ENCODE results near the gene WNT11. TPM values are rescaled to one million over a fixed set of nuclear protein-coding genes. Genes with fewer than 3 reads are reported as not detected.

WNT11 gene
- total RNA-seq, 1 donor from 2014 or later, result 0.37 TPM

GRCh38 chr11:76224461-76225121 is 18.3 kb upstream of the WNT11 start:
- Mint-ChIP-seq H3K27ac (ENCODE audit: unreplicated experiment) (no peak overlapping the region), H3K4me3 (ENCODE audit: unreplicated experiment) (no peak overlapping the region), H3K27me3 (ENCODE audit: unreplicated experiment) (peaks cover 2% of the 10 kb centered on the region), H3K36me3 (ENCODE audit: unreplicated experiment) (no peaks in the 10 kb centered on the region), H3K9me3 (ENCODE audit: unreplicated experiment) (peaks cover 7% of the 10 kb centered on the region), H3K4me1 (ENCODE audit: low read depth, unreplicated experiment) (no peaks in the 10 kb centered on the region)
- TF ChIP-seq CTCF (IDR thresholded peaks at IDR 0.05; ENCODE audit: partially characterized antibody, unreplicated experiment), result no peak
- no peak for DNase-seq

GRCh38 chr11:76221365-76221764 is 15.1 kb upstream of the WNT11 start:
- DNase-seq, result no peak
- H3K9me3 Mint-ChIP-seq (ENCODE audit: unreplicated experiment), result peaks cover 4% of the 10 kb centered on the region
- H3K36me3 Mint-ChIP-seq (ENCODE audit: unreplicated experiment), result no peaks in the 10 kb centered on the region
- no peak overlapping the region for H3K27ac Mint-ChIP-seq (ENCODE audit: unreplicated experiment)
- H3K4me3 Mint-ChIP-seq (ENCODE audit: unreplicated experiment), result no peak overlapping the region
- no peaks in the 10 kb centered on the region for H3K4me1 Mint-ChIP-seq (ENCODE audit: low read depth, unreplicated experiment)
- TF ChIP-seq CTCF (IDR thresholded peaks at IDR 0.05; ENCODE audit: partially characterized antibody, unreplicated experiment), result no peak
- H3K27me3 Mint-ChIP-seq (ENCODE audit: unreplicated experiment), result peaks cover 5% of the 10 kb centered on the region

- H3K4me1 Mint-ChIP-seq (ENCODE audit: low read depth, unreplicated experiment), result no peaks in the 10 kb centered on the region
- H3K27me3 Mint-ChIP-seq (ENCODE audit: unreplicated experiment), result peaks cover 5% of the 10 kb centered on the region
- no peaks in the 10 kb centered on the region for H3K36me3 Mint-ChIP-seq (ENCODE audit: unreplicated experiment)
- no peak overlapping the region for H3K4me3 Mint-ChIP-seq (ENCODE audit: unreplicated experiment)
- H3K27ac Mint-ChIP-seq (ENCODE audit: unreplicated experiment), result no peak overlapping the region
- DNase-seq, result no peak
- H3K9me3 Mint-ChIP-seq (ENCODE audit: unreplicated experiment), result peaks cover 1% of the 10 kb centered on the region
- no peak for TF ChIP-seq CTCF (IDR thresholded peaks at IDR 0.05; ENCODE audit: partially characterized antibody, unreplicated experiment)
These were observed 12.9 kb upstream of the WNT11 start for GRCh38 chr11:76219243-76219642.

- Mint-ChIP-seq H3K36me3 (ENCODE audit: unreplicated experiment) (no peaks in the 10 kb centered on the region), H3K4me3 (ENCODE audit: unreplicated experiment) (no peak overlapping the region), H3K27me3 (ENCODE audit: unreplicated experiment) (peaks cover 5% of the 10 kb centered on the region), H3K9me3 (ENCODE audit: unreplicated experiment) (peaks cover 1% of the 10 kb centered on the region), H3K27ac (ENCODE audit: unreplicated experiment) (no peak overlapping the region), H3K4me1 (ENCODE audit: low read depth, unreplicated experiment) (no peaks in the 10 kb centered on the region)
- TF ChIP-seq CTCF (IDR thresholded peaks at IDR 0.05; ENCODE audit: partially characterized antibody, unreplicated experiment), result no peak
- no peak for DNase-seq
These were observed 12.3 kb upstream of the WNT11 start for GRCh38 chr11:76218449-76219178.

- no peak for TF ChIP-seq CTCF (IDR thresholded peaks at IDR 0.05; ENCODE audit: partially characterized antibody, unreplicated experiment)
- peaks cover 5% of the 10 kb centered on the region for H3K27me3 Mint-ChIP-seq (ENCODE audit: unreplicated experiment)
These were observed 11.4 kb upstream of the WNT11 start for GRCh38 chr11:76217653-76218160.

More at GRCh38 chr11:76217653-76218160, 11.4 kb upstream of the WNT11 start:
- Mint-ChIP-seq H3K4me3 (ENCODE audit: unreplicated experiment) (no peak overlapping the region), H3K27ac (ENCODE audit: unreplicated experiment) (no peak overlapping the region), H3K36me3 (ENCODE audit: unreplicated experiment) (no peaks in the 10 kb centered on the region), H3K4me1 (ENCODE audit: low read depth, unreplicated experiment) (no peaks in the 10 kb centered on the region), H3K9me3 (ENCODE audit: unreplicated experiment) (peaks cover 1% of the 10 kb centered on the region)
- DNase-seq, result no peak

Data from glutamatergic neuron (in vitro differentiated cells).